CD14-positive monocyte (primary cell): ENCODE results near the gene LDAH. TPM values are rescaled to one million over a fixed set of nuclear protein-coding genes. Genes with fewer than 3 reads are reported as not detected.

Experiments
- DNase-seq, 3 donors: peaks; one replicate each; pipeline ENCODE4 v3.0.0-alpha.2; 2011 to 2022
- H2AFZ ChIP-seq: 2 replicates; pipeline ENCODE4 v1.6.0; 2012; ENCODE audit warnings: mild to moderate bottlenecking, low read depth, low read length, inconsistent platforms; ENCODE audit not compliant: insufficient read depth, poor library complexity, severe bottlenecking
- H3K27ac ChIP-seq, 2 donors: 1 replicate in 1 of 2; 2 replicates in 1 of 2; pipeline ENCODE4 v1.5.1; 2012 to 2013; ENCODE audit warnings: low read length in 2 of 2, control low read depth in 1 of 2, inconsistent platforms in 1 of 2, low read depth in 1 of 2, mild to moderate bottlenecking in 1 of 2
- H3K27me3 ChIP-seq, 2 donors: one replicate each; pipeline versions ENCODE4 v1.6.0 to v1.6.1; 2011 to 2013; ENCODE audit warnings: low read length in 2 of 2; ENCODE audit not compliant: control insufficient read depth in 2 of 2, insufficient read depth in 2 of 2
- H3K36me3 ChIP-seq, 2 donors: replicated peaks in 1 of 2; 1 replicate in 1 of 2; 2 replicates in 1 of 2; pipeline versions ENCODE4 v1.5.1 to v1.6.1; 2012 to 2013; ENCODE audit warnings: low read length in 2 of 2, control low read depth in 1 of 2, inconsistent platforms in 1 of 2, mild to moderate bottlenecking in 1 of 2; ENCODE audit not compliant: insufficient read depth in 2 of 2, control insufficient read depth in 1 of 2
- H3K4me1 ChIP-seq, 2 donors: 1 replicate in 1 of 2; 2 replicates in 1 of 2; pipeline versions ENCODE4 v1.5.1 to v1.6.1; 2012 to 2013; ENCODE audit warnings: low read length in 2 of 2, control low read depth in 1 of 2, inconsistent platforms in 1 of 2, mild to moderate bottlenecking in 1 of 2, moderate library complexity in 1 of 2; ENCODE audit not compliant: insufficient read depth in 2 of 2, control insufficient read depth in 1 of 2
- H3K4me2 ChIP-seq: replicated peaks from 2 replicates; pipeline ENCODE3; 2012; ENCODE audit warnings: low read length, moderate library complexity, mild to moderate bottlenecking; ENCODE audit not compliant: poor library complexity, severe bottlenecking; ENCODE audit errors: extremely low read depth
- H3K4me3 ChIP-seq, 3 experiments: fragments of 200-600 bp in 1 of 3; sonication (generic) in 1 of 3; replicated peaks in 1 of 3; 1 replicate in 2 of 3; 2 replicates in 1 of 3; pipeline ENCODE4 v1.5.1; 2011 to 2013; ENCODE audit warnings: low read length in 3 of 3, mild to moderate bottlenecking in 3 of 3, control low read depth in 2 of 3, low read depth in 2 of 3, inconsistent platforms in 1 of 3, moderate library complexity in 1 of 3
- H3K79me2 ChIP-seq: 2 replicates; pipeline ENCODE4 v1.6.0; 2012; ENCODE audit warnings: mild to moderate bottlenecking, control low read depth, inconsistent platforms, low read length, moderate library complexity; ENCODE audit not compliant: insufficient read depth
- H3K9ac ChIP-seq: 2 replicates; pipeline ENCODE4 v1.6.0; 2017; ENCODE audit warnings: low read length, mild to moderate bottlenecking; ENCODE audit not compliant: insufficient read depth, poor library complexity, severe bottlenecking
- H3K9me3 ChIP-seq, 2 donors: replicated peaks in 1 of 2; 1 replicate in 1 of 2; 2 replicates in 1 of 2; pipeline versions ENCODE4 v1.5.1 to v1.6.1; 2012 to 2013; ENCODE audit warnings: low read length in 2 of 2, control low read depth in 1 of 2; ENCODE audit not compliant: control insufficient read depth in 1 of 2, insufficient read depth in 1 of 2
- H4K20me1 ChIP-seq: 2 replicates; pipeline ENCODE4 v1.6.0; 2012; ENCODE audit warnings: mild to moderate bottlenecking, low read length, control low read depth, moderate library complexity; ENCODE audit not compliant: insufficient read depth
- H3K27ac Mint-ChIP-seq, 7 donors: one replicate each; pipeline ENCODE4 v1.8.0; 2020; ENCODE audit warnings: mild to moderate bottlenecking in 7 of 7, mixed read lengths in 7 of 7, moderate library complexity in 6 of 7, inconsistent platforms in 2 of 7
- H3K27me3 Mint-ChIP-seq, 3 donors: one replicate each; pipeline ENCODE4 v1.8.0; 2021 to 2022; ENCODE audit warnings: low read depth in 3 of 3, mild to moderate bottlenecking in 3 of 3, mixed read lengths in 3 of 3, moderate library complexity in 3 of 3, inconsistent platforms in 1 of 3
- H3K36me3 Mint-ChIP-seq, 2 donors: one replicate each; pipeline ENCODE4 v1.8.0; 2020; ENCODE audit warnings: mixed read lengths in 2 of 2, inconsistent platforms in 1 of 2, mild to moderate bottlenecking in 1 of 2
- H3K4me1 Mint-ChIP-seq: one replicate; pipeline ENCODE4 v1.8.0; 2020; ENCODE audit warnings: mild to moderate bottlenecking, mixed read lengths
- H3K4me3 Mint-ChIP-seq, 2 donors: one replicate each; pipeline ENCODE4 v1.8.0; 2020; ENCODE audit warnings: mild to moderate bottlenecking in 2 of 2, mixed read lengths in 2 of 2, moderate library complexity in 1 of 2
- H3K9me3 Mint-ChIP-seq, 7 donors: one replicate each; pipeline ENCODE4 v1.8.0; 2020 to 2022; ENCODE audit warnings: mixed read lengths in 7 of 7, mild to moderate bottlenecking in 6 of 7, moderate library complexity in 6 of 7, inconsistent platforms in 2 of 7
- CTCF ChIP-seq: fragments of 200-600 bp; IDR thresholded peaks from one replicate; pipeline ENCODE4 v1.8.0; 2022; ENCODE audit warnings: antibody characterized with exemption, mild to moderate bottlenecking
- WGBS: methylation state at CpG from one replicate; pipeline ENCODE4 v1.1.5; 2013; ENCODE audit warnings: missing lambda C conversion rate; ENCODE audit not compliant: insufficient coverage; 5-methylcytosine and 5-hydroxymethylcytosine counted together
- intact Hi-C, 2 donors: fragments of 100-400 bp; cut with micrococcal nuclease; formaldehyde crosslinking; loops; one replicate each; pipeline versions ENCODE4 v1.15.0 to v1.15.1; 2023
- polyA plus RNA-seq, 3 donors: library from polyadenylated mRNA; depleted of rRNA in 1 of 3; unstranded in 2 of 3; stranded (reverse) in 1 of 3; fragments of 300-500 nt in 2 of 3; fragments of >200 nt in 1 of 3; fragmentation: Illumina TruSeq in 2 of 3; gene quantifications; 1 replicate in 2 of 3; 2 replicates in 1 of 3; pipeline ENCODE4 v1.2.3, GENCODE V29; 2012 to 2021

LDAH gene
- polyA plus RNA-seq, 3 donors, result 3.7 to 5.7 (median 5.0) TPM

GRCh38 chr2:20852670-20853069, 29.8 kb upstream of the LDAH start:
- DNase-seq, result no peak
- no peak overlapping the region for H2AFZ ChIP-seq
- Mint-ChIP-seq H3K4me1 (no peaks in the 10 kb centered on the region), H3K9me3 (peaks cover 0 to 2% (median 0%) of the 10 kb centered on the region in 7 donors), H3K36me3 (no peaks in the 10 kb centered on the region), H3K27ac (no peak overlapping the region), H3K27me3 (peaks cover 2 to 4% (median 2%) of the 10 kb centered on the region in 3 donors), H3K4me3 (no peak overlapping the region)
- no peak overlapping the region for H3K4me2 ChIP-seq
- H3K36me3 ChIP-seq, result no peaks in the 10 kb centered on the region
- WGBS, result 86% methylated on average over 3 of the region's 3 CpGs
- no peaks in the 10 kb centered on the region for H3K9me3 ChIP-seq
- no peak for TF ChIP-seq CTCF
- no peaks in the 10 kb centered on the region for H4K20me1 ChIP-seq
- no peaks in the 10 kb centered on the region for H3K4me1 ChIP-seq
- no peak overlapping the region for H3K9ac ChIP-seq
- no peaks in the 10 kb centered on the region for H3K27me3 ChIP-seq
- H3K79me2 ChIP-seq, result no peaks in the 10 kb centered on the region
- intact Hi-C loops, result no loop called here
- no peak overlapping the region for H3K4me3 ChIP-seq
- H3K27ac ChIP-seq, result no peak overlapping the region

- Histone ChIP-seq H3K9ac (no peak overlapping the region), H3K4me1 (no peaks in the 10 kb centered on the region), H3K79me2 (no peaks in the 10 kb centered on the region), H4K20me1 (no peaks in the 10 kb centered on the region), H3K4me2 (no peak overlapping the region), H3K4me3 (no peak overlapping the region), H3K27ac (no peak overlapping the region), H3K27me3 (no peaks in the 10 kb centered on the region), H3K36me3 (no peaks in the 10 kb centered on the region), H2AFZ (no peak overlapping the region), H3K9me3 (no peaks in the 10 kb centered on the region)
- Mint-ChIP-seq H3K36me3 (no peaks in the 10 kb centered on the region), H3K4me3 (no peak overlapping the region), H3K4me1 (no peaks in the 10 kb centered on the region), H3K27me3 (peaks cover 2 to 4% (median 2%) of the 10 kb centered on the region in 3 donors), H3K9me3 (peaks cover 0 to 2% (median 0%) of the 10 kb centered on the region in 7 donors), H3K27ac (no peak overlapping the region)
- intact Hi-C loops, result no loop called here
- no peak for DNase-seq
- WGBS, result 93% methylated on average over 2 of the region's 6 CpGs
- no peak for TF ChIP-seq CTCF
Observed at GRCh38 chr2:20852139-20852538, 29.2 kb upstream of the LDAH start.
